ENCODE data around the gene SAMD11. TPM values are rescaled to one million over a fixed set of nuclear protein-coding genes. Genes with fewer than 3 reads are reported as not detected.

Gene SAMD11
- total and polyA plus RNA-seq, 2 of the 13 experiments (the other 11 are each of a cell fraction or from before 2014, with no cell fraction given) = 0.11 TPM; not detected in 1

GRCh38 chr1:921011-921837 lies 2.5 kb upstream of the SAMD11 start (continued):
- TF ChIP-seq IKZF4 (CRISPR knock-in tag; IDR thresholded peaks at IDR 0.05; ENCODE audit: borderline replicate concordance, low read depth, not compliant biosample characterization) (no peak), RNF219 (CRISPR knock-in tag; IDR thresholded peaks at IDR 0.05) (no peak), ZNF703 (CRISPR knock-in tag; IDR thresholded peaks at IDR 0.05; ENCODE audit: borderline replicate concordance) (no peak), SP5 (CRISPR knock-in tag; IDR thresholded peaks at IDR 0.05; ENCODE audit: borderline replicate concordance, low read depth) (peak; percentile 21; the same call in 1 of the 2 replicates), ZNF136 (CRISPR knock-in tag; IDR thresholded peaks at IDR 0.05; ENCODE audit: low read depth) (no peak), ZSCAN29 (CRISPR knock-in tag; conservative IDR thresholded peaks at IDR 0.05) (no peak)

- Histone ChIP-seq H4K20me1 (ENCODE audit: insufficient read depth, low read length) (peaks cover 9% of the 10 kb centered on the region; the same call in 1 of the 2 replicates), H3K4me2 (ENCODE audit: low read depth, low read length) (peak overlapping the region; percentile 60), H3K79me2 (ENCODE audit: insufficient read depth, low read length) (no peaks in the 10 kb centered on the region), H3K9me3 (ENCODE audit: low read length) (no peaks in the 10 kb centered on the region), H3K9ac (ENCODE audit: insufficient read depth, low read depth, low read length) (no peak overlapping the region), H3K36me3 (replicated peaks in 1 of 2; ENCODE audit: control insufficient read depth in 1 of 2, insufficient read depth in 2 of 2, low read length in 2 of 2) (no peaks in the 10 kb centered on the region), H2AFZ (ENCODE audit: low read length) (no peak overlapping the region), H3K27me3 (ENCODE audit: control insufficient read depth in 1 of 2, insufficient read depth in 2 of 2, low read length in 2 of 2) (peaks cover 47 to 85% of the 10 kb centered on the region in 2 experiments), H3K27ac (ENCODE audit: extremely low read length, insufficient read depth, low read length) (no peak overlapping the region), H3K4me1 (ENCODE audit: insufficient read depth, low read length) (peaks cover 27% of the 10 kb centered on the region), H3K4me3 (replicated peaks in 1 of 3; ENCODE audit: insufficient read depth in 1 of 3, low read depth in 2 of 3, low read length in 3 of 3) (peak overlapping the region; percentile 12 to 62 (median 33); a peak in 5 of 6 replicates)
- in situ Hi-C loops (cut with HindIII; ENCODE audit: extremely low pct_ligation_motif_present, low pct_unique_long_range_greater_than_20kb) = no loop called here
- TF ChIP-seq ZFP36 (IDR thresholded peaks at IDR 0.05; ENCODE audit: borderline replicate concordance, low read depth, low read length, partially characterized antibody) (peak; percentile 13), GTF3A (CRISPR knock-in tag; conservative IDR thresholded peaks at IDR 0.05) (no peak), BCL6 (CRISPR knock-in tag; IDR thresholded peaks at IDR 0.05) (no peak), ZFX (CRISPR knock-in tag; IDR thresholded peaks at IDR 0.05; ENCODE audit: low read depth) (0 out of 2 replicates have a peak, but pooled peaks have one; percentile 8)
- intact Hi-C loops (cut with micrococcal nuclease; ENCODE audit: unreplicated experiment) = no loop called here
- ChIA-PET CTCF (ENCODE audit: low intra/inter-chr PET ratio, low total read pairs) (no interaction called here), POLR2A (no interaction called here)
- WGBS (ENCODE audit: low lambda C conversion rate) = no CpG with 5 or more reads among the region's 98 CpGs
- DNase-seq (ENCODE audit: low spot score) = no peak
- no TSS peak for BruUV-seq (replicated peaks)
- FAIRE-seq = no peak
- no peak for ATAC-seq
Measured at GRCh38 chr1:923991-924655, 400 bp downstream of the SAMD11 start.

Data from HepG2 (cell line).